Hematopoietic multipotent progenitor cell (in vitro differentiated cells): ENCODE measurements around the gene NXPE1. TPM values are rescaled to one million over a fixed set of nuclear protein-coding genes. Genes with fewer than 3 reads are reported as not detected.
"Not testable (repeated sequence)": the region's sequence is repeated elsewhere in the genome, so short reads cannot be mapped to it uniquely, and the experiment has no call there.

Source experiments
- DNase-seq, 3 donors: peaks; one replicate each; pipeline ENCODE4 v3.0.0-alpha.2; 2011 to 2015; ENCODE audit warnings: low read depth in 2 of 3, low spot score in 2 of 3
- total RNA-seq: library from RNA; depleted of rRNA; stranded (reverse); fragments of >200 nt; gene quantifications from one replicate; pipeline ENCODE4 v1.2.3, GENCODE V29; 2012

Gene NXPE1
- not detected for total RNA-seq

DNA sequence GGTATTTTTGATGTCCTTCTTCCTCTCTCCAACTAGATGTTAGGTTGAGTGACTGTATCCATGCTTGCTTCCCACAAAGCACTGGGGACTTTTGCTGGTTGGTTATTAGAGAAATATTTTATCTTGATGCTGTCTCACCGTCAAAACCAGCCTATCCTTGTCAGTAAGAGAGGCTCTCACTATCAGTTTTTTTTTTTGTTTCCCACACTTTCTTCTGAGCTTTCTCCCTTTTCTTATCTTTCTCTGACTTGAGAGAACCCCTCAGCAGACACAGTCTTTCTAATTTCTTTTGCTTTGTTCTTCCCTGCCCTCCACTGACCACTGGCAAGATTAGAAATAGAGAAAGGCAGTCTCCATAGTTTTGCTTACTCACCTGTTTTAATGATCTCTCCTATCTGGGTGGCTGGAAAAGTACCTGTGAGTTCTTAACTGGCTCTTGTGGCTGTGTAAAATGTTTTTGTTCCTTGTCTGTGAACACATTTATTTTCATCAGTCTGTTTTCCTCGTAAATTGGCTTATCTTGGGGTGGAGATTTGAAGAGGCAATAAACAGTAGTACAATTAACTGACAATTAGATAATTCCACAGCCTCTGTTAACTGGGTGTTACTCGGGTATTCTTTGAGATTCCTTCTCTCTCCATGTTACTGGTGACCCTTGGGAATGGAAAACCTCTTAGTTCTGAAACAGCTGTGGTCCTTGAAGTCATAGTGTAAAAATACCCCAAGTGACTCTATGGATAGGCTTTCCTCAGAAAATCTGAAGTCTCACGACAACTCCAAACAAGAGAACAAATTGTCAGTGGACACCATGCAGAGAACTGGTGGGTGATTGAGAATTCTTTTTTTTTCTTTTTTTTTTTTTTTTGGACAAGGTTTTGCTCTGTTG lies at the start of gene NXPE1:
Gene NXPE1 (minus strand): TSS at position 457 of the 886 bp plus-strand sequence. CDS start 8,680 bp downstream, outside the sequence.
- DNase-seq, result no peak

DNA sequence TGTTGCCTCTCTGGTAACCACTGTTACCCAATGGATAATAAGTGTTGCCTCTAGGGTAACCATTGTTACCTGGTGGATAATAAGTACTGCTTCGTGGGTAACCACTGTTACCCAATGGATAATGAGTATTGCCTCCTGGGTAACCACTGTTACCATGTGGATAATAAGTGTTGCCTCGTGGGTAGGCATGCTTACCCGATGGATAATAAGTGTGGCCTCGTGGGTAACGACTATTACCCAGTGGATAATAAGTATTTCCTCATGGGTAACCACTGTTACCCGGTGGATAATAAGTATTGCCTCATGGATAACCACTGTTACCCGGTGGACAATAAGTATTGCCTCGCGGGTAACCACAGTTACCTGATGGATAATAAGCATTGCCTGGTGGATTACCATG lies 49.7 kb upstream of the NXPE1 start:
- no peak for DNase-seq

DNA sequence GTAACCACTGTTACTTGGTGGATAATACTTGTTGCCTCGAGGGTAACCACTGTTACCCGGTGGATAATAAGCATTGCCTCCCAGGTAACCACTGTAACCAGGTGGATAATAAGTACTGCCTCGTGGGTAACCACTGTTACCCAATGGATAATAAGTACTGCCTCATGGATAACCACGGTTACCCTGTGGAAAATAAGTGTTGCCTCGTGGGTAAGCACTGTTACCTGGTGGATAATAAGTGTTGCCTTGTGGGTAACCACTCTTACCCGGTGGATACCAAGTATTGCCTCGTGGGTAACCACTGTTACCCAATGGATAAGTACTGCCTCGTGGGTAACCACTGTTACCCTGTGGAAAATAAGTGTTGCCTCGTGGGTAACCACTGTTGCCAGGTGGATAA lies 48.9 kb upstream of the NXPE1 start:
- DNase-seq, result not testable (repeated sequence)

DNA sequence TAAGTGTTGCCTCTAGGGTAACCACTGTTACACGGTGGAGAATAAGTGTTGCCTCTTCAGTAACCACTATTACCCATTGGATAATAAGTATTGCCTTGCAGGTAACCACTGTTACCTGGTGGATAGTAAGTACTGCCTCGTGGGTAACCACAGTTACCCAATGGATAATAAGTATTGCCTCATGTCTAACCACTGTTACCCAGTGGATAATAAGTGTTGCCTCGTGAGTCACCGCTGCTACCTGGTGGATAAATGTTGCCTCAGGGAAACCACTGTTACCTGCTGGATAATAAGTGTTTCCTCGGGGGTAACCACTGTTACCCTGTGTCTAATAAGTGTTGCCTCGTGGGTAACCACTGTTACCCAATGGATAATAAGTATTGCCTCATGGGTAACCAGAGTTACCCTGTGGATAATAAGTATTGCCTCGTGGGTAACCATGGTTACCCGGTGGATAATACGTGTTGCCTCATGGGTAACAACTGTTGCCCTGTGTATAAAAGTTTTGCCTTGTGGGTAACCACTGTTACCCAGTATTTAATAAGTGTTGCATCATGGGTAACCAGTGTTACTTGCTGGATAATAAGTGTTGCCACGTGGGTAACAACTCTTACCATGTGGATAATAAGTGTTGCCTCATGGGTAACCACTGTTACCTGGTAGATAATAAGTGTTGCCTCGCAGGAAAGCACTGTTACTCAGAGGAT lies 48.2 kb upstream of the NXPE1 start:
- DNase-seq, result no peak

DNA sequence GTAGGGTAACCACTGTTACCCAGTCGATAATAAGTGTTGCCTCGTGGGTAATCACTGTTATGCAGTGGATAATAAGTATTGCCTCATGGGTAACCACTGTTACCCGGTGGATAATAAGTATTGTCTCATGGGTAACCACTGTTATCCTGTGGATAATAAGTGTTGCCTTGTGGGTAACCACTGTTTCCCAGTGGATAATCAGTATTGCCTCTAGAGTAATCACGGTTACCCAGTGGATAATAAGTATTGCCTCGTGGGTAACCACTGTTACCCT lies 47.1 kb upstream of the NXPE1 start:
- not testable (repeated sequence) for DNase-seq

DNA sequence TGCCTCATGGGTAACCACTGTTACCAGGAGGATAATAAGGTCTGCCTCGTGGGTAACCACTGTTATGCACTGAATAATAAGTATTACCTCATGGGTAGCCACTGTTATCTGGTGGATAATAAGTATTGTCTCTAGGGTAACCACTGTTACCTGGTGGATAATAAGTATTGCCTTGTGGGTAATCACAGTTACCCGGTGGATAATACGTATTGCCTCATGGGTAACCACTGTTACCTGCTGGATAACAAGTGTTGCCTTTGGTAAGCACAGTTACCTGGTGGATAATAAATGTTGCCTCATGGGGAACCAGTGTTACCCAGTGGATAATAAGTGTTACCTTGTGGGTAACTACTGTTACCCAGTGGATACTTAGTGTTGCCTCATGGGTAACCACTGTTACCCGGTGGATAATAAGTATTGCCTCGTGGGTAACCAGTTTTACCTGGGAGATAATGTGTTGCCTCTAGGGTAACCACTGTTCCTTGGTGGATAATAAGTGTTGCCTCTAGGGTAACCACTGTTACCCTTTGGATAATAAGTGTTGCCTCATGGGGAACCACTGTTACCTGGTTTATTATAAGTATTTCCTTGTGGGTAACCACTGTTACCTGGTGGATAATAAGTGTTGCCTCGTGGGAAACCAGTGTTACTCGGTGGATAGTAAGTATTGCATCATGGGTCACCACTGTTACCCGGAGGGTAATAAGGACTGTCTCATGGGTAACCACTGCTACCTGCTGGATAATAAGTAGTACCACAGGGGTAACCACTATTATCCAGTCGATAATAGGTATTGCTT lies 46.5 kb upstream of the NXPE1 start:
- DNase-seq, result no peak

DNA sequence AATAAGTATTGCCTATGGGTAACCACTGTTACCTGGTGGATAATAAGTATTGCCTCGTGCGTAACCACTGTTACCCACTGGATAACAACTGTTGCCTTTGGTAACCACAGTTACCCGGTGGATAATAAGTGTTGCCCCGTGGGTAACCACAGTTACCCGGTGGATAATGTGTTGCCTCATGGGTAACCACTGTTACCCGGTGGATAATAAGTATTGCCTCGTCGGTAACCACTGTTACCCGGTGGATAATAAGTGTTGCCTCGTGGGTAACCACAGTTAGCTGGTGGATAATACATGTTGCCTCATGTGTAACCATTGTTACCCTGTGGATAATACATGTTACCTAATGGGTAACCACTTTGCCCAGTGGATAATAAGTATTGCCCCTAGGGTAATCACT lies 45.7 kb upstream of the NXPE1 start:
- DNase-seq, result no peak

DNA sequence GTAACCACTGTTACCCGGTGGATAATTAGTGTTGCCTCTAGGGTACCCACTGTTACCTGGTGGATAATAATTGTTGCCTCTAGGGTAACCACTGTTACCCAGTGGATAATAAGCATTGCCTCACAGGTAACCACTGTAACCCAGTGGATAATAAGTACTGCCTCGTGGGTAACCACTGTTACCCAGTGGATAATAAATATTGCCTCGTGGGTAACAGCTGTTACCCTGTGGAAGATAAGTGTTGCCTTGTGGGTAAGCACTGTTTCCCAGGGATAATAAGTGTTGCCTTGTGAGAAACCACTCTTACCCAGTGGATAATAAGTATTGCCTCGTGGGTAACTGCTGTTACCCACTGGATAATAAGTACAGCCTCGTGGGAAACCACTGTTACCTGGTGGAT lies 45.2 kb upstream of the NXPE1 start:
- DNase-seq, result no peak

DNA sequence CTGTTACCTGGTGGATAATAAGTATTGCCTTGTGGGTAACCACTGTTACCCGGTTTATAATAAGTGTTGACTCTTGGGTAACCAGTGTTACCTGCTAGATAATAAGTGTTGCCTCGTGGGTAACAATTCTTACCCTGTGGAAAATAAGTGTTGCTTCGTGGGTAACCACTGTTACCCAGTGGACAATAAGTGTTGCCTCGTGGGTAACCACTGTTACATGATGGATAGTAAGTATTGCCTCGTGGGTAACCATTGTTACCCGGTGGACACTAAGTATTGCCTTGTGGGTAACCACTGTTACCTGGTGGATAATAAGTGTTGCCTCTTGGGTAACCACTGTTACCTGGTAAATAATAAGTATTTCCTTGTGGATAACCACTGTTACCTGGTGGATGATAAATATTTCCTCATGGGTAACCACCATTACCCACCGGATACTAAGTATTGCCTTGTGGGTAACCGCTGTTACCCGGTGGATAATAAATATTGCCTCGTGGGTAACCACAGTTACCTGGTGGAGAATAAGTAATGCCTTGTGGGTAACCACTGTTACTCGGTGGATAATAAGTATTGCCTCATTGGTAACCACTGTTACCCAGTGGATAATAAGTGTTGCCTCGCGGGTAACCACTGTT lies 44.6 kb upstream of the NXPE1 start:
- no peak for DNase-seq

DNA sequence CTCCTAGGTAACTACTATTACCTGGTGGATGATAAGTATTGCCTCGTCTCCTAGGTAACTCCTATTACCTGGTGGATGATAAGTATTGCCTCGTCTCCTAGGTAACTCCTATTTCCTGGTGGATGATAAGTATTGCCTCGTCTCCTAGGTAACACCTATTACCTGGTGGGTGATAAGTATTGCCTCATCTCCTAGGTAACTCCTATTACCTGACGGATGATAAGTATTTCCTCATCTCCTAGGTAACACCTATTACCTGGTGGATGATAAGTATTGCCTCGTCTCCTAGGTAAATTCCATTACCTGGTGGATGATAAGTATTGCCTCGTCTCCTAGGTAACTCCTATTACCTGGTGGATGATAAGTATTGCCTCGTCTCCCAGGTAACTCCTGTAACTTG lies 43.5 kb upstream of the NXPE1 start:
- DNase-seq, result not testable (repeated sequence)

DNA sequence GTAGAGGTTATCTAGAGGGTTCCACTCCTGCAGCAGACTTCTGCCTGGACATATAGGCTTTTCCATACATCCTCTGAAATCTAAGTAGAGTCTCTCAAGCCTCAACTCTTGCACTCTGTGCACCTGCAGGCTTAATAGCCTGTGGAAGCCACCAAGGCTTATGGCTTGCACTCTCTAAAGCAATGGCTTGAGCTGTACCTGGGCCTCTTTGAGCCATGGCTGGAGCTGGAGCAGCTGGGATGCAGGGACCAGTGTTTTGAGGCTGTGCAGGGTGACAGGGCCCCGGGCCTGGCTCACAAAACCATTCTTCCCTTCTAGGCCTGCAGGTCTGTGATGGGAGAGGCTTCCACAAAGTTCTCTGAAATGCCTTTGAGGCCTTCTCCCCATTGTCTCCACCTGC lies 38.8 kb upstream of the NXPE1 start:
- no peak for DNase-seq

DNA sequence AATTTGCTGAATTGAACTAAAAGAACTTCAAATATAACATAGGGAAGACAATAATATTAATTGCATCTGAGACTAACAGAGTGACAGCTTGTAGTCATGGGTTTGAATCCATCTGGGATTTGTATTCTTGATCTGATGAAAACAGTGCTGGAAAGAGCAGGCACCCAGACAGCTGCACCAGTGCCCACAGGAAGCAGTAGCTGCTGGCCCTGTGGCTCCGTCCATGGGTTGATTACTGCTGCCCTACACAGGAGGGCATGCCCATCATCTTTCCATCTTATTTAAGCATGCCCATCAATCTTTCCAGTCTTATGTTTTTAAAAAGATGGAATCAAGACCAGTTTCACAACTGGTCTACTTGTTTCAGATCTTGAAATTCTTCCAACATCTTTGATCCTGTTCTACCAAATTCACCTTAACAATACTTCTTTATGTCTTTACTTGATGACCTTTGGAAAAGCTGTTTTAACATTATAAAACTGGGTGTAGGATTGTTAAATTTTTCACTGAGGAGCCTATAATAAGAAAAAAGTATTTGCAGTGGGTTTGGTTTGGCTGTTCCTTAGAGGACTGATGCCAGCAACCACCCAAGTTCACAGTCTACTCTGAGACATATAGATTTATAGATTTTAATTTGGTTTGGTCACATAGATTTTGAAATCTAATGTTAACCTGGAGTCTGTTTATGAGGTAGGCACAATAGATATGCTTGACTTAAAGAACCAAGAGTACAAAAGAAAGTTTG lies 36.7 kb upstream of the NXPE1 start:
- DNase-seq, result no peak

DNA sequence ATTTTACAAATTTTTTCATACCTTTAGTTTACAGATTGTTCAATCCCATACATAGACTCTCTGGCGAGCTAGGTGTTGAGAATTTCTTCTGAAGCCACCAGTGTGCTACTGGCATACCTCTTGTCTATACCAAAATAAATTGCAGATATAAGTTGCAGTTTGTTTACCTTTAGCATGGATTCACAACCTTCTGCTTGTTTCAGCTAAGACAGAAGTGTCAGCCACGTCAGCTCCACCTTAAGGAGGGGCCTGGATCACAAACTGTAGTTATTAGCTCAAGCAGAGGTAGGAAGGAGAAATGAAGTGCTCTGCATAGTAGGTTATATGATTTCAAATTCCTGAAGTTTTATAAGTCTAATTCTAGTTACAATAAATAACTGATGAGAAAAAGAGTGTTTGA lies 35.9 kb upstream of the NXPE1 start, which contains the start of gene NXPE4:
Gene NXPE4 (minus strand): TSS at position 216 of the 400 bp plus-strand sequence. CDS start 1,027 bp downstream, outside the sequence.
- DNase-seq, result no peak

DNA sequence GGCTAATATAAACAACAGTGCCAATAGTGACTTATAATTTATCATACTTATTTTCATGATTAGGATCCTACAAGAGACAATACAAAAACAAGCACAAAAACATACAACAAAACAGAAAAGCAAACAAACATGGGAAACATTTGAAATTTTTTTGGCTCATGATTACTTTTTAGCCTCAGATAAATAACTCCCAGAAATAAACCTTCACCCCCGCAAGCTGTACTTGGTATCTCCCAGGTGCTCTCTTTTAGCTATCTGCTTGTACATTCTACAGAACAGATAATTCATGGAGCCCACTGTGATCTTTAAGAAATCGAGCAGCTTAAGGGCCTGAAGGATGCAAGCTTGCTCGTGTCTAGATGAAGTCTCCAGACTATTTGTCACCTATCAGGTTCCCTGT lies 35.0 kb upstream of the NXPE1 start:
- no peak for DNase-seq

DNA sequence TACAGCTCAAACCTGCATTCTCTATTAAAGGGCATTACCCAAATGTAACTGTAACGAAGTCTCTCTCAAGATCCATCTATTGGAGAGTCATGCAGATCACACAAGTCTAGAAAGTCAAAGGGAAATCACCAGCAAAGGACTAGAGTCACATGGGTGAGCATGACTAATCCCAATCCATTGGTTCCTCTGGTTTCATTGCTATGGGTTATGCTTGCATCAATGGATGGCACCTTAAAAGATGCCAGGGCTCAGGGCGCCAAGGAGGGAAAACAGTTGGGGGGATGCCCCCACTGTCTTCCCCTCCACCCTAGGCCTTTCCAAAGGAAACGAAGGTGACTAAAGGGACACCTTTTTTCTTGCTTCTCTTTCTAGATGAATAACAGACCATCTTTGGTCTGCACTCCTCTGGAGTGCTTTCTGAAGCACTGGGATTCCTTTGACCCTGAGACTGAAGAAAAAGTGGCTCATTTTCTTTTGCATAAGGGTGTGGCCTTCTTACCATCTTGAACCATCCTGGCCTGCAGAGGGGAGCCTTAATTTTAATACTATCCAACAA lies 27.8 kb upstream of the NXPE1 start:
- DNase-seq, result no peak

DNA sequence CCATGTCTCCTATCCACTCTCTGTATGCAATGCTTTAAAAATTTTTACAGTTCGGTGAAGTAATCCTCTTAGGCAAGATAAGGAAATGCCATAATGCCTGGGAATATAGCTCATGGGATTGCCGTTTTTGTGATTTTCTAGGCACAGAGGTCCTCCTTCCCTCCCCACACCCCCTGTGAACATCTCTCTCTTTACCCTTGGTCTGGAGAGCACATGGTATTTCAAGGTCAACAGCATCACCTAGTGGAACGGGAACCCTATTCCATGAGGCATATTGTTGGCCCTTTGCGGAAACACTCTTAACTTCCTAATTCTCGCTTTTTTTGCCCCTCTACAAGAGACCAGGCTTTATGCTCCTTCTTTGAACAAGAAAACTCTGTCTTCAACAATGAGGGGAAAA lies 27.1 kb upstream of the NXPE1 start:
- no peak for DNase-seq

DNA sequence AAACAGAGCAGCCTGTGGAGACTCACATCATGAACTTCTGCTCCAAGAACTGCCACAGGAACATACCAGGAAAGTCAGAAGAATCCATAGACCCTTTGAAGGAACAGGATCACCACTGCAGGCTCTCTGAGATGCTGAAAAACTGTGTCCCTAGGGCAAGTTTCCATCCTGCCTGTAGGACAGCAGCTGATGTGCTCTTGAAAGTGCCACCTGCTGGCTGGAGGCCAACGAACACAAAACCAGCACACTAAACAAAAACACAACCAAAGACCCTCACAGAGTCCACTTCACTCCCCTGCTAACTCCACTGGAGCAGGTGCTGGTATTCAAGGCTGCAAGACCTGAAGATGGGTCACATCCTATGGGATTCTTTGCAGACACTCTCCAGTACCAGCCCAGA lies 12.0 kb upstream of the NXPE1 start:
- DNase-seq, result no peak

DNA sequence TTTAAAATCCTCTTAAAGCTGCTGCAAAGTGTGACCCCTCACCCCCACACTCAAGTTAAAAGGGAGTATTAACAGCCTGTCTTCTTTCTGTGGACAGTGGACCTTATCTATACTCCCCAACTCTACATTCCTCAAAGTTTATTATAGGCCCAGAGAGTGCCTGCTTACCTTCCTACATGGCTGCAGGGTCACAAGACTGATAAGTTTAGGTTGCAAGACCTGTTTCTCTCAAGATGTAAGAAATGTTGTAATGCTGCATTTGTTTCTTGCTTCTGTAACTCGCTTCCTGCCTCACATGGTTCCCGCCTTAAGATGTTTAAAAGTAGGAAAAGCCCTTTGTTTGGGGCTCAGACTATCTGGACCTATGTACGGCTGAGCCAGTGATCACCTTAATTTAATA lies 10.1 kb upstream of the NXPE1 start:
- no peak for DNase-seq

DNA sequence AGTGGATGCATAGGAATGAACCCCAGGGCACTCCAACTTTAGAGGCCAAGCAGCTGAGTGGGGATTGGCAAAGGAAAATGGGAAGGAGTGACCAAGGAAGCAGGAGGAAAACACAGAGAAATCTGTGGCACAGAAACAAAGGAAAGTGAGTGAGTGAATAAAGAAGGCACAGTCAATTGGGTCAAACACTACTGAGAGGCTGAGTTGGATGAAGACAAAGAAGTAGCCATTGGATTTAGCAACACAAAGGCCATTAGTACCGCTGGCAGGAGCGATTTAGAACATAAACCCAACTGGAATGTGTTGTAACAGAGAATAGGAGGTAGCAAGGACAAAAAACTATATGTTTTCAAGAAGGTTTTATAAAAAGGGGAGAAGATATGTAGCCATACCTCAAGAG lies 6.6 kb upstream of the NXPE1 start:
- no peak for DNase-seq

DNA sequence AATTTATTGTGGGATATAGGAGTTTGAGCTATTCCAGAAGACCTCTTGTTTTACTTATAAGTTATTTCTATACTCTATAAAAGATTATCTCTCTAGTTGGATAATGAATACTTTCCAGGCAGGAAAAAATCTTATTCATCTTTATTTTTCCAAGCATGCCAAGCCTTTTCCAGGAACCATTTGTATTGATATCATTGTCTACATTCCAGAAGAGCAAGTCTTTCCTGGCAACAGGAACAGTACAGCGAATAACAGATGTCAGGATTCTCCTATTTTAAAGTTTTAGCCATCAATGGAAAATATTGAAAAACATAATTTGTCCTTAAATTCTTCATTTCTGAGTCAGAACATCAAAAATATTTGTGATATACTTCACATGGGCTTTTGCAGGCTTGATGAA lies 5.2 kb upstream of the NXPE1 start:
- DNase-seq, result no peak
